ENCODE measurements around the gene LACTB.

GRCh38 chr15:63136742-63137141 is 15.1 kb downstream of the LACTB start:
- TF ChIP-seq CTCF (IDR thresholded peaks at IDR 0.05; ENCODE audit: low read depth, low read length, missing input control) (no peak), RAD21 (IDR thresholded peaks at IDR 0.05) (no peak), REST (IDR thresholded peaks at IDR 0.05) (no peak)
